Stimulated activated CD8-positive, alpha-beta memory T cell treated with anti-CD3 and anti-CD28 coated beads, Interleukin-2, amount 100 ng/mL, for 48 hours (primary cell): Measurements from ENCODE around the gene TM9SF1.

Experiments used
- DNase-seq, 2 donors: peaks; one replicate each; pipeline ENCODE4 v3.0.0-alpha.2; 2020; ENCODE audit warnings: low read depth in 2 of 2

Gene TM9SF1

DNA sequence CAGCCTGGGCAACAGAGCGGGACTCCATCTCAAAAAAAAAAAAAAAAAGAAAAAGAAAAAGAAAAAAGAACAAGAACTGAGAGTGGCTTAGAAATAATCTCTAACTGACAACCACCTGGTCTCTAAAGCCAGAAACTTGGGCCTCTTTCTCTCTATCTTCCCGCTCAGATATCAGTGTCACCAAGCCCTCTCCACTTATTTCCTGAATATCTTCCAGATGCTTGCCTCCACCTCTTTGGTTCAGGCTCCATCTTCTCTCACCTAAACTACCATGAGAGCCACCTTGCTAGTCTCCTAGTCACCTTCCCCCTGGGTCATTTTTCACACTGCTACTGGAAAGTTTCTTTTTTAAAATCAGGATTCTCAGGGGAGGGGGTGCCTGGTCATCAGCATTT, 1.8 kb upstream of the TM9SF1 start:
- no peak for DNase-seq

DNA sequence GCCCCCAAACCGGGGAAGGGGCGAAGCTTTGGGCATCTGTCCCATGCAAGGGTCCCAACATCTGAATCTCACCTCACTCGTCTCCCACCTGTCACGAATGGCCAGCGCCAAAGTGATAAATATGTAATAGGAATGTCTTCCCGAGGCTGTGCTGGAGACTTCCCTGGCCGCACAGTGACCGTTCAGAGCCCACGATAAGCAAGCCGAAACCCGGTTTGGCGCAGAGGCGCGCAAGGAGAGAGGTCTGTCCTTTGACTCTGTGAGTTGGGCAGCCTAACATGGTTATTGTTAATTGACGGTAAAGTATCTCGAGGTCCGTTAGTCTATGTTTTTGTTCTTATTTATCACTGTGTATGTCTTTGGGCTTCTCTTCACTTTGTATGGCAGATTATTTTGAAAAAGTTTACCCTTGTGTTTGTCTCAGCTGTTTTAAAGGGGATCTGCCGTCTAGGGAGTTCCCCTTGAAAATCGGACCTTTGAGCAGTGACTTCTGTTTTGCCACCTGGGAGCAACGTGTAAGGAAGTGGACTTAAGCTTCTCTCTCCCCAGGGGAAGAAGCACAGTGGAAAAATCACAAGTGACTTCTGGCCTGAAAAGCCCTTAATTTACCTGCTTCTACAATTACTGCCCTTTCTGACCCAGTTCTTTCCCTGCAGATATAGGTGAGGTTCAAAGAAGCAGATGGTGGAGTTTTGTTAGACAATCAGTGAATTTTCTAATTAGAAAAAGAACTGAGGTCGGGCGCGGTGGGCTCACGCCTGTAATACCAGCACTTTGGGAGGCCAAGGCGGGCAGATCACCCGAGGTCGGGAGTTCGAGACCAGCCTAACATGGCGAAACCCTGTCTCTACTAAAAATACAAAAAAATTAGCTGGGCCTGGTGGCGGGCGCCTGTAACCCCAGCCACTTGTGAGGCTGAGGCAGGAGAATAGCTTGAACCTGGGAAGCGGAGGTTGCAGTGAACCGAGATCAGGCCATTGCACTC, 1.1 kb upstream of the TM9SF1 start:
- DNase-seq, result no peak

DNA sequence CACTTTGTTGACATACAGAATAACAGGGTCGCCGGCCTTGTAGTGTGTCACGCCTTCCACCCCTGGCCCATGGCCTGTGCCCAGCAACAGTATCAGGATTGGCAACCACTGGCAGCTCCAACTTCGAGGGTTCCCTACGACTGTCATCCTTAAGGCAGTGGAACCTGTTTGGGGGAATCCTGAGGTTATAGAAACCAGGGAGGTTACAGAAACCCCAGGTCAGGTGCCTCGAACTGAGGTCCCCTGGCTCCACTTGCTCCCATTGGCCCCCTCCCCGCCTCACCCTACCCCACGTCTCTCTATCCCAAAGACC, 412 bp downstream of the TM9SF1 start:
- DNase-seq, result no peak

DNA sequence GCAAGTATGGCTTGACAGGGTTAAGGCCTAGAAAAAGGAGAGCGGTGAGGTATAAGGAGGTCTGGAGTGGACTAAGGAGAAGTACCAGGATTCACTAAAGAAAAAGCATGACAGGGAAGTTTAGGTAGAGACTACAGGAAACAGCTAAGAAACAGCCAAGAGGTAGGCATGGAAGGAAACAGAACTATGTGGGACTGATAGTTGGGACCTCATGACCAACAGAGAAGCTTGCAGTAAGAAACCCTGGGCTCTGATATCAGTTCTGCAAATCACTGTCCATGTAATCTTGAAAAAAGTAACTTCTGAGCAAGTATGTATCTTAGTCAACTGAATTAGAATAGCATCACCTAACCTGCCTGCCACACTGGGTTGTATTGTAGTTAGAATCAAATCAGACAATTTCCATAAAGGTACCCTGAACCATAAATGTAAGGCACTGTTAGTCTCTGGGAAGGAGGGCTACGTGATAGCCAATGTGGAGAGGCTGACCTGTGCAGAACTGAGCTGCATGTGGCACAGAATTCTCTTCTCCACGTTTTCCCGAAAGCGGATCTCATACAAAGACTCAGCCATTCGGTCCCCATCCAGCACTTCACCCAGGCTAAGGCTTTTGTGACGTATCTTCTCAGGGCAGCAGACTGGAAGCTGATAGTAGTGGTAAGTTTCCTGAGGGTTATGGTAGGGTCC, 912 bp downstream of the TM9SF1 start:
- no peak for DNase-seq

DNA sequence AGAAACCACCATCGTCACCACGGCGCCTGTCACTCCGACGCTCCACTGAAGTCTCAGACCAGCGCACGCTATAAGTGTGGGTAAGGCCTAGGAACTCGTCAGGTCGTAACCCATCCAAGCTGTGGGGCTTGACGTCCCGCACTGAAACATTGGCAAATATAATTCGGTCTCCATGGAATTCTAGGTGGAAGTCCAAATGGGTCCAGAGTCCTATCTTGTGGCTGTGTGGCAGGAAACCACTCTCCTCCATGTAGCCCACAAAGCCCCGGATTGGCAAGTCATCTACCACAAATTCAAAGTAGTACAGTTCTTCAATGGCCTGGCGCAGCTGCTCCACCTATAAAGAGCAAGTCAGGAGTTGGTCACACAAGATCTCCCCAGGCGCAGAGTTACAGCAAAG, 2.3 kb downstream of the TM9SF1 start:
- no peak for DNase-seq

DNA sequence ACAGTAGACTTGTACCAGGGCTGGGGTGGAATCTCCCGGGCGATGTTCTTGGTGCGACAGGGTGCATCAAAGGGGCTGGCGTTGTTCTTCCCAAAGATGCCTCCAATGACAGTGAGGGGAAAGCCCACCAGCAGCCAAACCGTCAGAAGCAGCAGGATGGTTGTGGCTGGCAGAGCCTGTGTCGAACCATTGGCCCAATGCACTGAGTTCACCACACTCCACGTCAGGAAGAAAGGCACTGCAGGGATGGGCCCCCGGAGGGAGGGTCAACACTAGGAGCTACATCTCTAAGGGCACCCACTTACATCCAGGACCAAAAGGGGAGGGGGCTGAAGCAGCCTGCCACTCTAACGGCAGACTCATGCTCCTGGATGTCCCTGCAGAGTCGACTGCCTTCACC, 4.8 kb downstream of the TM9SF1 start:
- no peak for DNase-seq

DNA sequence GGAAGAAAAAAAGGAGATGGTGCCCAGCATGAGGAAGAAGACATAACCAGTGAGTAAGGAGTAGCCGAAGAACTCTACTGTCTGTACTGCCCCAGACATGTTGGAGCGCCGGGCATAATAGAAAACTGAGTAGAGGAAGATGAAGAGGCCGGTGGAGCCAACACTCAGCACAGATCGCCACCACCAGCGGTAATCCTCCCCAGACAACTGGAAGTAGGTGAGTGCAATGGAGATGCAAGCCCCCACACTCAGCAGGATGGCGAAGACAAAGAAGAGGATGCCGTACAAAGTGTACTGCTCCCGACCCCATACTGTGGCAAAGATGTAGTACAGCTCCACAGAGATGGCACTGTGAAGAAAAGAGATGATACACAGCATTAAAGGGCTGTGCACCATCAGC, 5.8 kb downstream of the TM9SF1 start:
- DNase-seq, result no peak

DNA sequence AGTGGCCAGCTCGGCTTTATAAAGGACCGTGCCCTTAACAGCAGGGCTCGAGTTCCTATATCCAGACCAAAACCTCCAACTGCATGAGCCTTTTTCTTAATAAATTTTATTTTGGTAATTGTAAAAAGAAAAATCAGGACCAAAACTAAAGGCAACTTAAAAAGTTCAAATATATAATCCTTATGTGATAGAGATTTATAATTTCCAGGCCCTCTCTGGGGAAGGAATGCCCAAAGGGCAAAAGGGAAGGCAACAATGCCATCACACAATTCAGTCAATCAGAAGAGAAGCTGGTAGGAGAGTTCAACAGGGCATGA, 6.2 kb downstream of the TM9SF1 start:
- DNase-seq, result no peak

DNA sequence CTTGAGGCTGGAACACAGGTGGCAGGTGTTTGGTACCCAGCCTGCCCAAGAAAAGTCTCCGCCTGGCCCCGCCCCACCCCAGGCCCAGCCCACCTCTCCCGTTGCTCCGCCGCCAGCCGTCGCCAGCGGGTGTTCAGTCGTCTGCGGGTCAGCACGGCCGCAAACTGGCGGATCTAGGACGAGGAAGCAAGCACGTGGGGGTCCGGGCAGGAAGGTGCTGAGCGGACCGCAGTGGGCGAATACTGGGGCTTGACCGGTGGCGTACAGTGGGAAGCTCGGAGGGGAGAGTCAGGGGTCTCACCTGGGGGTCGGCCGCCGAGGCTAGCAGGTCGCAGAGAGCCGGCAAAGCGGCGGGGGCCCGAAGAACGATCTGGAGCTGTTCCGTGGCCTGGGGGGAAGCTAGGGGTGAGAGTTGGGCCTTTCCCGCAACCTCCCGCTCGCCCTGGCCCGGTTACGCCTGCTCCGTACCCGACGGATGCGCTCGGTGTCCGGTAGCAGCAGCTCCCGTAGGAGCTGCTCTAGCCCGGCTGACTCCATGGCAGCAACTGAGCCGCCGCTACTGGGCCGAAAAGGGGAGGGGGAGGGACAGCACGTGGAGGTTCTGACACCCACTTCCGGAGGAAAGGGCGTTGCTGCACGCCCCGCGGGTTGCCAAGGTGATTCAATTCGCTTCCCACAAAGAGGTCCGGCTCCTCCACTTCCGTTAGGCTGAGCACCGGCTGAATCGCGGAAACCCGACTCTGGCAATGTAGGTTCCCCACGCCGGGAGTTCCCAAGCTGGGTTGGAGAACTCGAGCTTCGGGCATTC, 6.8 kb downstream of the TM9SF1 start, which contains the start of gene IPO4:
Gene IPO4 (minus strand): TSS at position 566 of the 808 bp plus-strand sequence. CDS start 29 bp downstream, at position 537.
- DNase-seq, result peak; percentile 89

DNA sequence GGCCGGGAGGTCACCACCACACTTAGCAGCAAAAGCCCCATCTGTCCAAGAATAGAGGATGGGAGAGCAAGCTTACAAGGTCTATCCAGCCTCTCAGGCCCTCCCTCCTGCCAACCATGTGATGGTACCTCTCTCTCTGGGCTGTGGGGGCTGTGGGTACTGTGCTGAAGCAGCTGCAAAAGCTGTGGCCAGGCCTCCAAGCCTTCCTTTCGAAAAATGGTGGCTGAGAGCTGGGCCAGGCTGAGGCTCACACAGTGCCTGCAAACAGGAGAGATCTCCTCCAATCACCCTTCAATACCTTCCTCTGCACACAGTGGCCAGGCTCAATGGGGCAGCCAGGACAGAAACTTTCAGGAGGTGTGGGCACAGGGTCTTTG, 7.7 kb downstream of the TM9SF1 start:
- no peak for DNase-seq

DNA sequence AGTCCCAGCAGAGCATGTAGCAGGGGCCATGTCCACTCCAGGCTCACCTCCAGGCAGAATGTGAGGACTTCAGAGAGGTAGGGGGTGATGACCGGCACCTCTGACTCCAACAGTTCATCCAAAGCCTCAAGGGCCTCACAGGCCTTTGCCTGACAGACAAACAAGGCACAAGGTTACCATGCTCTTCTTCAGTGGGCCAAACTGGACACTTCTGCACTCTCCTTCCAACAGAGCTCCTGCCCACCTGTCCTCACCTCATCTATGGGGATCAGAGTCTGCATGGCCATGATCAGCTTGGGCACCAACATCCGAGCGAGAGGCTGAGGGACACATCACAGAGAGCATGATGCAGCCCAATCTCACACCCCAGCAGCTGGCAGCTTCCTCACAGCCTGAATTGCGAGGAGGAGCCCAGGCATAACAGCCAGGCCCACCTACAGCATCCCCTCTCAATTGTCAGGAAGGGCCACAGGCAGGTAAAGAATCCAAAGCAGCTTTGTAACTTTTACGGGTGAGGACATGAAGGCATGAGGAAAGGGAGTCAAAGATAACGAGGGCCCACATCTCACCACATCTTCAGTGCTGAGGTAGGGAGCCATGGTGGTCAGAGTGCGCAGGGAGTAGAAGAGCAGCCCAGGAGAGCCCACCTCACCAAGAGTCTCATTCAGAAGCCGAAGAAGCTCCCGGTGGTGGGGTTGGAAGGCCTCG, 8.3 kb downstream of the TM9SF1 start:
- no peak for DNase-seq

DNA sequence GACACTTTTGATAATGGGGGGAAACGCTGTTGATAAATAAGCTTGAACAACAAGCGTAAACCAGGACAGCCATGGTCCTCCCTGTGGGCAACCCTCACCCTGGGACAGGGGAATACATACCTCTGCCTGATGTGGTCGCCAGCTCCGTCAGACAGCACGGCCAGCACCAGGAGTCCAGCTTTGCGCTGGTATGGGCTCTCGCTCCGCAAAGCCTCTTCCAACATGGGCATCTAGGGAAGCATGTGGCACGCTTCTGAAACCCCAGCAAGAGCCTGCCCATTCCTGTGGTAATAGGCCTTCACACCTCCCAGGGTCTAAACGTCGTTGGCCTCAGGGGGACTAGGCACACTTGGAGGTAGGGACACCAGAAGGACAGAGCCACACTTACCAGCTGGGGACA, 9.5 kb downstream of the TM9SF1 start:
- no peak for DNase-seq

DNA sequence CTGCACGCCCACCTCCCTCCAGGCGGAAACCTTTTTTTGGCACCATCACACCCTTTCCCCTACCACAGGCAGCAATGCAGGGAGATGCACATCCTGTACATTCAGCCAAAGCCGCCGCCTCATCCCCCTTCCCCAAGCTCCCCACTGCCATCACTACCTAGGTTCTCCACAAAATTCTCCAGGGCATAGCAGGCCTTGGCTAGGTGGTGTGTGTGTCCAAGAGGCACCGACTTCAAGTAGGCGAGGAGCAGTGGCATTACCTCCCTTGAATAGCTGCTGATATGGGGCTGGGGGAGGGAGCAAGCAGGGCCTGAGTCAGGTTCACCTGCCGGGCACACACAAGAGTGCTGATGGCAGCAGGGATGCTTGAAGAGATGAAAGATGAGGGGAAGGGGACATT, 10.2 kb downstream of the TM9SF1 start:
- no peak for DNase-seq

DNA sequence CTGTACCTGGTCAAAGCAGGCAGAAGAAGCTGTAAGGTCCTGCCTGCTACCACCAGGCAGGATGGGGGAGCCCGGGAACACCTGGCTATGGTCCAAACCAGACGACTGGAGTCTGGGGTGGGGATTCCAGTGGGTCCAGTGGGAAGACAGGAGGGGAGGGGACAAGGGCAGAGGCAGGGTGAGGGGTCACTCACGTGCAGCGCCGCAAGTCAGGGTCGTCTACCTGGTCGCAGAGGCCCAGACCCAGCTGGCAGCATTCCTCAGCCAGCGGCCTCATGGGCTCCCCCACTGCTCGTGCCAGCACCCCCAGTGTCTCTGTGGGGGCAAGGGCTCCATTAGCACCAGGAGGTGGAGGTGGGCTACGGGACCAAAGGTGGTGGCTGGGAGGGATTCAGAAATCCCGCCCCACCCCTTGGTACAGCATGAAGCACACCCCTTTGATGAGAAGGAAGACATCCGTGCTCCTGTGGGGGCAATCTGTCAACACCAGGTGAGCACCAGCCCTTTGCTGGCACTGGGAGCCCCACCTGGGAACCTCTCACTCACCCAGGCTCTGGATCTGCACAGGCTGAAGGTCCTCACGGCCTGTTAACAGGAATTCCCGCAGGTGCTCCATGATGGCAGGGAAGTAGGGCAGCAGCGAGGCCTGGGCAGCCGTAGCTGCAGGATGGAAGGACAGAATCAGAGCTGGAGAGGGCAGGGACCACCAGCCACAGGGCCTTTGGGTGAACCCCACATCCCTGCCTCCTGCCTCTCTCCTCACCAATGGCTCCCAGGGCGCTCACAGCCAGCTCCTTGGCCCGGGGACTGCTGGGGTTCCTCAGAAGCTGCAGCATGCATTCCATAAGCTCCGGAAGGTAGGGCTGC, 10.9 kb downstream of the TM9SF1 start:
- no peak for DNase-seq

DNA sequence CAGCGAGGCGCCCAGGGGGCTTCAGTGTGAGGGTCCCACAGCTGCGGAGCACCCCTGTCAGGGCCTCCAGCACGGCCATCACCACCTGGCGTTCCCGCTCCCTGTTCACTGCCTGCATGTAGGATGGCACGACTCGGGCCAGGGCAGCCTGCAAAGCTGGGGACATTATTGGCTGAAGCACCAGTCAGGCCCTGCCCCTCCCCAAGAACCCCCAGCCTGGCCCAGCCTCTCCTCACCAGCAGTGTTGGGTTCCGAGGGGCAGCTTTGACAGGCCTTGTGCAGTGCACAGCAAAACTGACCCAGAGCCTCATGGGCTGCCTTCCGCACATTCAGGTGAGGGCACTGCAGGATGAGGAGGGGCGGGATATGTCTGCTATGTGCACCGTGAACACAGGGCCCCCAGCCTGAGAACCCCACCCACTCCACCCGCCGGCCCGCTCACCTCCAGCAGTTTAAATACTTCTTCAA, 12.2 kb downstream of the TM9SF1 start:
- DNase-seq, result no peak

DNA sequence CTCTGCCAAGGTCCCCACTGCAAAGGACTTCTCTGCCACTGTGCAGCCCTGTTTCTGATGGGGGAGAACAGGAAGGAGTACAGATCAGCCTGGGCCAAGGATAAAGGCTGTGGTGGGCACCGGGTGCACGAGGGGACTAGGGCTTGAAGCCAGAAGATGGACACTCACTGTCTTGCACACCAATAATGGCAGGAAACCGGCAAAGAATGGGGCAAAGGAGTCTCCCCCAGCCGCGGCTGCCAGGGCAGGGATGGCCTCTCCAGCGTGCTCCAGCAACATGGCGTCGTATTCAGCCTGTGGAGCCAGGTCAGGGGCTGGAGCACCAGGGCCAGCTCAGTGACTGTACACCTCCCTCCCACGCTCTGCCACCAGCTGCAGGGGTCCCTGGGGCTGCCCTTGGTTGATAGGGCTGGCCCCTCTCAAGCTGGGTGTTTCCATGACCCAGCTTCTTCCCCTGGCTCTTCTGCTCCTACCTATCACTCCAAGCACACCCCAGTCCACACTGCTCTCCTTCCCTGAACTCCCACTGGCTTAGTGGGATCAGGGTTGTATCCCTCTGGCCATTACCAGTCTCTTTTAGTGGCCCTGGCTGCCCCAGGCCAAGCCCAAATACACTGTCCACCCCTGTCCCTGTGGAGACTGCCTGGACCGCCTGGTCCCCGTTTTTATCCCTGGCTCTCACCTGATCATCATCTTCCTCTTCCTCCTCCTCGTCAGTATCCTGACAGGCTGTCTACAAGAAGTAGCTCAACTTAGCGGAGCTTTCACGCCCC, 12.9 kb downstream of the TM9SF1 start:
- DNase-seq, result no peak

DNA sequence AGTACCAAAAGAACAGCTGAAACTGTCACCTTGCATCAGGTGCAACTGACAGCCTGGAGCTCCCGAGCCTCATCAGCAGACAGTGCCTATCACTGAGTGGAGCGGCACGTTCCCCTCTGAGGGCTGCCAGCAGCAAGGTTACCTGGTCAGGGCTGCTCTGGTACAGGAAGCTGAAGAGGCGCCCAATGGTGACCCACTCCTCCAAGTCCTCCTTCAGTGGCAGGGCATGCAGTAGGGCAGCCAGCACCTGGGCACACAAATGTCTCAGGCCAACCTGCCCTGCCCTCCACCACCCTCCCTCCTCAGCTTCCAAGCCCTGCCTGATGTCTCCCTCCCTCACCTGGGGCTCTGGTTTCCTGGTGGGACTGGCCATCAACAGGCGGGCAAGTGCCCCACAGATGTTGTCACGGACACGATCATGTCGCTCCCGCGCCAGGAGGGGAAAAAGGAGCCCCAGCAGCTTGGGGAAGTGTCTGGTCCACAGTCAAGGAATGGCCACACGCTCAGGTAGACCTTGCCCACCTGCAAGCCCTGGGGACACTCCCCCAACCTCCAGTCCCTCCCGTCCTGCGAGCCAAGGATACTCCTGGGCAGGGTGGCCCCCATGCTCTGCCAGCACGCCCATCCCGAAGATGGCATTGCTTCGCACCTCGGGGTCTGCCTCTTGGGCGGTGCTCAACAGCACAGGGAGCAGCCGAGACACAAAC, 13.7 kb downstream of the TM9SF1 start:
- DNase-seq, result no peak

DNA sequence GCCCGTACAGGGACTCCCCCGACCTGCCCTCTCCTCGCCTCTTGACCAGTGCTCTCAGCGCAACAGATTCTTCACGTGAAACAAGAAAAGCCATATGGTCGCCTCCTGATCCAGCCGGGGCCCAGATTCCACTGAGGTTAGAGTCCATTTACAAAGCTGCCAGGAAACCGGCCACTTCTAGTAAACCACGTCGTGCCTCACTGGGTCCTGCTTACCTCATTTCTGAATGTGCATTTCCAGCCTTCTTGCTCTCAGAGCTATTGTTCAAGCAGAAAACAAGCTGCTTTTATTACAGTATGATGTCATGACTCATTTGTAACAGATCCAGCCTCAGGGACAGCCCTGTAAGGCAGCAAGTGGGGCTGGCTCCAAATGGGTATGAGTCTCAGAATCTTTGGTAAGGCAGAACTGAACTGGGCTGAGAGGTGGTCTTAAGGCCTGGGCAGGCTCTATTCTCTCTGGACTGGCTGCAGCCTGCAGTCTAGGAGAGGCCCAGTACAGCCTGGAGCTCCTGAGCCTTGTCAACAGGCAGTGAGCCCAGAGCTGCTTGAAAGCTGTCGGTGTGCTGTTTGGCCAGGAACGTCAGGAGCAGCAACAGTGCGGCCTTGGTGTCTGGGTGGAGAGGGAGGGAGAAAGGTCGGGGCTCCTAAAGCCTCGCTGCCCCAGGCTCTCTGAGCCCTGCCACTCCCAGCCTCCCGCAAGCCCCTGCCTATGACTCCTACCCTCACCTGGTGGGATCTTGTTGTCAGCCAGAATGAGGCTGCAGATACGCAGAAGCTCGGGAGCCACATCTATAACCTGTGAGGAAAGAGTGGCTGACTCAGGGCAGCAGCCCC, 15.1 kb downstream of the TM9SF1 start:
- no peak for DNase-seq
